Subcutaneous adipose tissue (tissue), 4 donors: ENCODE measurements around the gene PYGB. TPM values are rescaled to one million over a fixed set of nuclear protein-coding genes. Genes with fewer than 3 reads are reported as not detected.

Experiments
- CTCF ChIP-seq: fragments of 450-650 bp; IDR thresholded peaks from one replicate; pipeline ENCODE4 v1.5.1; 2016; ENCODE audit warnings: low read depth, mild to moderate bottlenecking, control low read depth, antibody characterized with exemption, moderate library complexity
- total RNA-seq, 4 donors: library from RNA; depleted of rRNA; stranded (reverse); fragments of >200 nt; gene quantifications; one replicate each; pipeline ENCODE4 v1.1.0, GENCODE V29; 2016

PYGB gene
- total RNA-seq, 4 donors from 2014 or later, result 99.3 to 216 (median 137) TPM

- no peak for TF ChIP-seq CTCF
Measured at GRCh38 chr20:25286917-25287316, 39.0 kb downstream of the PYGB start.

- no peak for TF ChIP-seq CTCF
Measured at GRCh38 chr20:25287631-25288290, 39.9 kb downstream of the PYGB start.

GRCh38 chr20:25288291-25289181, 40.7 kb downstream of the PYGB start:
- no peak for TF ChIP-seq CTCF

- TF ChIP-seq CTCF, result no peak
Measured at GRCh38 chr20:25289886-25290597, 42.2 kb downstream of the PYGB start.

- no peak for TF ChIP-seq CTCF
Measured at GRCh38 chr20:25290646-25291431, 43.0 kb downstream of the PYGB start.

- TF ChIP-seq CTCF, result no peak
Measured at GRCh38 chr20:25291432-25292133, 43.7 kb downstream of the PYGB start.
